ENCODE data around the gene NPIPB2.

Gene NPIPB2

GRCh38 chr16:11896486-11897176 is 45.2 kb downstream of the NPIPB2 start:
- no peak for DNase-seq

- no peak for DNase-seq
Measured at GRCh38 chr16:11893571-11893970, 48.3 kb downstream of the NPIPB2 start.

GRCh38 chr16:11892761-11893160 is 49.1 kb downstream of the NPIPB2 start:
- no peak for DNase-seq

- no peak for DNase-seq
Measured at GRCh38 chr16:11890231-11890965, 51.4 kb downstream of the NPIPB2 start.

- no peak for DNase-seq
Measured at GRCh38 chr16:11886881-11887280, 55.0 kb downstream of the NPIPB2 start.

- DNase-seq: no peak
Measured at GRCh38 chr16:11884035-11884434, 57.8 kb downstream of the NPIPB2 start.

GRCh38 chr16:11880007-11880406 is 61.8 kb downstream of the NPIPB2 start:
- no peak for DNase-seq

GRCh38 chr16:11877374-11877773 is 64.5 kb downstream of the NPIPB2 start:
- no peak for DNase-seq

All from central memory CD4-positive, alpha-beta T cell (primary cell).